ENCODE measurements around the gene UBALD1. TPM values are rescaled to one million over a fixed set of nuclear protein-coding genes. Genes with fewer than 3 reads are reported as not detected.

The UBALD1 gene
- total RNA-seq, 1 donor from 2014 or later: 4.7 TPM

Small RNA genes within 50 kb of the gene (small RNA-seq; reads per million reads assigned to genes)
- gene RN7SL850P (ENCODE audit: low replicate concordance): not detected

Other genes starting within 250 kb of the UBALD1 start
- 20.6 TPM for gene VASN, start 243.0 kb downstream of the UBALD1 start, total RNA-seq
- gene CORO7, start 198.3 kb downstream of the UBALD1 start, total RNA-seq: 10.9 TPM
- 31.3 TPM for gene DNAJA3, start 189.0 kb downstream of the UBALD1 start, total RNA-seq
- gene NMRAL1, start 140.3 kb downstream of the UBALD1 start, total RNA-seq: 24.1 TPM
- gene HMOX2, start 138.5 kb downstream of the UBALD1 start, total RNA-seq: 28.8 TPM
- gene CDIP1, start 76.1 kb downstream of the UBALD1 start, total RNA-seq: 6.6 TPM
- gene C16orf96, start 58.5 kb downstream of the UBALD1 start, total RNA-seq: 0.30 TPM
- gene MGRN1, start 9.9 kb upstream of the UBALD1 start, total RNA-seq: 21.6 TPM
- 19.9 TPM for gene NUDT16L1, start 78.7 kb upstream of the UBALD1 start, total RNA-seq
- 16.9 TPM for gene ANKS3, start 119.4 kb upstream of the UBALD1 start, total RNA-seq
- 0.59 TPM for gene DNAAF8, start 119.6 kb upstream of the UBALD1 start, total RNA-seq
- 5.5 TPM for gene ZNF500, start 152.3 kb upstream of the UBALD1 start, total RNA-seq
- not detected for gene SEPTIN12, start 173.5 kb upstream of the UBALD1 start, total RNA-seq
- gene SMIM22, start 180.5 kb upstream of the UBALD1 start, total RNA-seq: 1.3 TPM
- gene ROGDI, start 187.7 kb upstream of the UBALD1 start, total RNA-seq: 5.3 TPM
- 35.1 TPM for gene GLYR1, start 232.4 kb upstream of the UBALD1 start, total RNA-seq
- 23.5 TPM for gene UBN1, start 232.6 kb upstream of the UBALD1 start, total RNA-seq